Neural crest cell (in vitro differentiated cells): ENCODE results near the gene IFI27L1. TPM values are rescaled to one million over a fixed set of nuclear protein-coding genes. Genes with fewer than 3 reads are reported as not detected.

Experiments used
- DNase-seq: peaks from one replicate; pipeline ENCODE4 v3.0.0; 2021; ENCODE audit warnings: low read depth, mixed read lengths, low spot score
- H3K27ac Mint-ChIP-seq: one replicate; pipeline ENCODE4 v1.8.0; 2021; ENCODE audit warnings: mild to moderate bottlenecking, mixed read lengths; ENCODE audit not compliant: unreplicated experiment
- H3K27me3 Mint-ChIP-seq: 2 replicates; pipeline ENCODE4 v1.8.0; 2021; ENCODE audit warnings: low read depth, mild to moderate bottlenecking, mixed read lengths
- H3K36me3 Mint-ChIP-seq: 2 replicates; pipeline ENCODE4 v1.8.0; 2021; ENCODE audit warnings: low read depth, mild to moderate bottlenecking, mixed read lengths
- H3K4me1 Mint-ChIP-seq: 2 replicates; pipeline ENCODE4 v1.8.0; 2021; ENCODE audit warnings: mixed read lengths
- H3K4me3 Mint-ChIP-seq: one replicate; pipeline ENCODE4 v1.8.0; 2021; ENCODE audit warnings: mild to moderate bottlenecking, mixed read lengths
- H3K9me3 Mint-ChIP-seq: 2 replicates; pipeline ENCODE4 v1.8.0; 2021; ENCODE audit warnings: mixed read lengths
- CTCF ChIP-seq: fragments of 200-600 bp; sonication (generic); conservative IDR thresholded peaks from 2 replicates; pipeline ENCODE4 v1.5.0; 2021; ENCODE audit warnings: antibody characterized with exemption, mild to moderate bottlenecking
- total RNA-seq: library from RNA; stranded (reverse); gene quantifications from 2 replicates; pipeline ENCODE4 v1.2.1, GENCODE V29; 2021

The IFI27L1 gene
- total RNA-seq, 1 donor from 2014 or later, result 39.7 TPM

- DNase-seq, result no peak
- Mint-ChIP-seq H3K4me1 (peaks cover 17% of the 10 kb centered on the region), H3K9me3 (no peaks in the 10 kb centered on the region), H3K27me3 (peaks cover 3% of the 10 kb centered on the region), H3K36me3 (no peaks in the 10 kb centered on the region), H3K4me3 (no peak overlapping the region), H3K27ac (no peak overlapping the region)
- TF ChIP-seq CTCF, result no peak
Observed at GRCh38 chr14:94142836-94143235, 61.7 kb downstream of the IFI27L1 start.

DNA sequence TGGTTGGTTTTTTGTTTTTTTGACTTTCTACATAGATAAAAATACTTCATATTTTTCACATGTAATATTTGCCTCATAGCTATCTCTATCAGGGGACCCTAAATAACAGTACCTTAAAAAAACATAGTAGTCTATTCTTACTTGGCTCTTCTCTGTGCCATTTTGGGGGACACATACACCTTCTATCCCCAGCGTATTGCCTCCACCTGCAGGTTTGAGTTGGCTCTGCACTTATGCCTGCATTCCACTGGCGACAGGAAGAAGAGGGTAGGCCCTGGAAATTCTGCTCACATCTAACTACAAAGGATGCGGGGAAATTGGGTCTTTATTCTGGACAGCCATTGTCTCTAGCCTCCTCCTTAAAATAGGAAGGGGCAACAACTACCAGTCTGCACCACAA, 62.1 kb downstream of the IFI27L1 start:
- H3K9me3 Mint-ChIP-seq, result no peaks in the 10 kb centered on the region
- H3K4me1 Mint-ChIP-seq, result peaks cover 17% of the 10 kb centered on the region
- H3K27me3 Mint-ChIP-seq, result peaks cover 6% of the 10 kb centered on the region
- no peaks in the 10 kb centered on the region for H3K36me3 Mint-ChIP-seq
- H3K4me3 Mint-ChIP-seq, result no peak overlapping the region
- TF ChIP-seq CTCF, result peak; percentile 46
- no peak overlapping the region for H3K27ac Mint-ChIP-seq
- no peak for DNase-seq

DNA sequence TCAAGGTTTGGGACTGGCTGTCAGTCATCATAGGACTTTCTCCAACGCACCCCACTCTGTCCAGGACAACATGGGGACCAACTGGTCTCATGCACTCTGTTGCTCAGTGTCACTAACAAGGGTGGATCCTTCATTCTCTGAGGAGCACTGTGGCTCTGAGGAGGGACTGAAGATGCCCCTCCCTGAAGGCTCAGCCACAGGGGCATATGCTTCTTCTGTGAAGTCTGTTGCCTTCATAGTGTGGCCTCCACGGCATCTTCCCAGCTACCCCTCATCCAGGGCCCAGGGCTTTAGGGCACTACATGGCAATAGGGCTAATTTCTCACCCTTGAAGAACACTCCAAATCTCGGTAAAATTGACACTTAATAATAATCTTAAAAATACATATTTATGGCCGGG, 62.6 kb downstream of the IFI27L1 start:
- Mint-ChIP-seq H3K27me3 (peaks cover 10% of the 10 kb centered on the region), H3K36me3 (no peaks in the 10 kb centered on the region), H3K27ac (no peak overlapping the region), H3K9me3 (no peaks in the 10 kb centered on the region), H3K4me1 (peaks cover 16% of the 10 kb centered on the region), H3K4me3 (no peak overlapping the region)
- DNase-seq, result no peak
- TF ChIP-seq CTCF, result no peak

DNA sequence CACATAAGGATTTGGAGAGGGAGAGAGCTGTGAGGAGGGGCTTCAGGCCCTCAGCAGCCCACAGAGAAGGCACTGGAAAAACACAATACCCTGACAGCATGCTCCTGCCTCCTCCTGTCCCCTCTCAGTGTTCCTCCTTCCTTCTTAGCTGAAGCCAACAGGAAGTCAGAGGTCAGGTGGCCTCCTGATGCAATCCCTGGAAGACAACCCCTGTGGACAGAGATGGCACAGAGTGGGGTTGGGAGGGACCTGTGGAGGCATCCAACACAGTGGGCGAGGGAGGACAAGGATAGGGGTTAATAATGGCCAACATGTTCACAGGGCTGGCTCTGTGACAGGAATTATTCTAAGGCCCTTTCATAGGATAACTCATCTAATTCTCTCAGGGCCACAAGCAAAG, 63.7 kb downstream of the IFI27L1 start:
- Mint-ChIP-seq H3K27ac (peak overlapping the region; percentile 58), H3K36me3 (no peaks in the 10 kb centered on the region), H3K4me1 (peaks cover 12% of the 10 kb centered on the region), H3K4me3 (no peak overlapping the region), H3K9me3 (no peaks in the 10 kb centered on the region), H3K27me3 (peaks cover 18% of the 10 kb centered on the region)
- no peak for TF ChIP-seq CTCF
- DNase-seq, result no peak

DNA sequence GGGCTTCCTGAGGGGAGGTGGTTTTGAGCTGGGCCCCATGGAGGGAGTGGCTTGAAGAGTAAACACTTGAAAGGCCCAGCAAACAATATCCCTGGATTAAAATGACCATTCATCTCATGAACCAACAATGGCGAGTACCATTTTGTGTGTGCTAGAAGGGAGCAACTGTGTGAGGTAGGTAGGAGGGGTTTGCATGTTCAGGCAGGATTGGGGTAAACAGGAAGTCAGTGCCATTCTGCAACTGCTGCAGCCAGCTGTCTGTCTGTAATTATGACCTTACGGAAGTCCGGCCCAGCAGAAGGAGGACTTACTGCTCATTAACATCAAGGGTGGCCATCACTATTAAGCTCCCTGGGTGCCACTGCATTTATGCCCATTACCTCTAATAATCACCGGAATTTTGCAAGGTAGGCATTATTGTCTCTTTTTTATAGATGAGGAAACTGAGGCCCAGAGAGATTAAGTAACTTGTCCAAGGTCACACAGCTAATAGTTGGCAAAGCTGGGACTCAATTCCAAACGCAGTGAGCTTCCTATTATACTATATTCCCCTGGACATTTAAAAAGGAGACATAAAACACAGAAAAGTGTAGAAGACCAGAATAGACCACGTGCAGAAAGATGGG, 64.9 kb downstream of the IFI27L1 start:
- H3K36me3 Mint-ChIP-seq, result no peaks in the 10 kb centered on the region
- no peak overlapping the region for H3K4me3 Mint-ChIP-seq
- DNase-seq, result no peak
- peaks cover 7% of the 10 kb centered on the region for H3K4me1 Mint-ChIP-seq
- no peak for TF ChIP-seq CTCF
- H3K27ac Mint-ChIP-seq, result no peak overlapping the region
- no peaks in the 10 kb centered on the region for H3K9me3 Mint-ChIP-seq
- peaks cover 25% of the 10 kb centered on the region for H3K27me3 Mint-ChIP-seq

Other genes starting within 250 kb of the IFI27L1 start
- 13.4 and 14.7 TPM in 2 replicates for gene FAM181A, start 154.0 kb upstream of the IFI27L1 start, total RNA-seq
- gene ASB2, start 104.7 kb upstream of the IFI27L1 start, total RNA-seq, result 3.0 and 3.5 TPM in 2 replicates
- gene CCDC197, start 84.0 kb upstream of the IFI27L1 start, total RNA-seq, result not detected in 2 replicates
- 4.4 and 4.8 TPM in 2 replicates for gene OTUB2, start 55.0 kb upstream of the IFI27L1 start, total RNA-seq
- 168 and 177 TPM in 2 replicates for gene DDX24, start 108 bp upstream of the IFI27L1 start, total RNA-seq
- gene IFI27, start 29.4 kb downstream of the IFI27L1 start, total RNA-seq, result 8.1 and 9.5 TPM in 2 replicates
- gene IFI27L2, start 48.3 kb downstream of the IFI27L1 start, total RNA-seq, result 25.3 and 30.4 TPM in 2 replicates
- 1.1 and 1.6 TPM in 2 replicates for gene PPP4R4, start 93.0 kb downstream of the IFI27L1 start, total RNA-seq
- gene SERPINA10, start 212.0 kb downstream of the IFI27L1 start, total RNA-seq, result not detected in 2 replicates
- gene SERPINA6, start 242.0 kb downstream of the IFI27L1 start, total RNA-seq, result not detected in 2 replicates